GM19467 (cell line): ENCODE measurements around the gene RPS6KA3.
"Not testable (repeated sequence)": the region's sequence is repeated elsewhere in the genome, so short reads cannot be mapped to it uniquely, and the experiment has no call there.

Source experiments
- ATAC-seq: cut with Tn5 transposase; IDR thresholded peaks from one replicate; pipeline ENCODE4 v1.9.1; 2021; ENCODE audit warnings: mild to moderate bottlenecking, moderate library complexity; ENCODE audit not compliant: unreplicated experiment

The RPS6KA3 gene

DNA sequence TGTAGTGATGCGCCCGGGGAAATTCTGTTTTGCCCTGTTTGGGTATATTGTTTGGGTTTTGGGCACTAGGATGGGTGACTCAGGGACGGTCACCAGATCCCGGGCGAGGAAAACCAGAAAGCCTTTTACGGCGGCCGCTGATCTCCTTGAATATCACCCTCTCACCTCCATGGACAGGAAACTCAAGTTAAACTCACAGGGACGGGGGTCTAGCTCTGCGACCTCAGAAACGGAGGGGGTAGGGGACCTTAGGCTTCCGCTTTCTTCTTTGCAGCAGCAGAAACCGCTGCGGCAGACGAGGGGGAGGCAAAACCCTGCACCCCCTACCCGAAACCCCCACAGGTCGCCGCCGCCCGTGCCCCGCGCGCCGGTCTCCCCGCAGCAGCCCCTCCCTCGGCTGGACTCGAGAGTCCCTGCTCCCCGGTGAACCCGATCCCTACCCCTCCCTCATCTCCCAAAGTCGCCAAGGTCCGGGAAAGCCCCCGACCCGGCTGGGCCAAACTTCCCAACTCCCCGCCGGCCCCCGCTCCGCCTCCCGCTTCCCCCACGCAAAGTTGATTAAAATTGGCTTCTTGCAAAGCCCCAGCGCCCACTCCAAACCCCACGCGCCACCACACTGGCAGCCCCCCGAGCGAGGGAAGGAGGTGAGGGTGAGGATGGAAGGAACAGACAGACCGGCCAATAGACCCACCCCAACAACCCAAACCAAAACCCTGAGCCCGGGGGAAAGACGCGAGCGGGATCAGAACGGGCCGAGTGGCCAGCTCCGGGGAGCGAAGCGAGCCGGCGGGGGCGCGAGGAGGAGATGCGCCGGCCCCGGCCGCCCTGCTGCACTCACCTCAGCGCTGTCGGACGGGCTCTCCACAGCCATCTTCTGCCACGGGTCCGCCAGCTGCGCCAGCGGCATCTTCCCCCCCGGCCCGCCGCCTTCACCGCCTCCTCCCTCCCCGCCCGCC lies 705 bp downstream of the RPS6KA3 start:
- peak; percentile 8 for ATAC-seq

GRCh38 chrX:20265221-20265725 lies 1.4 kb downstream of the RPS6KA3 start:
- ATAC-seq: peak; percentile 37

GRCh38 chrX:20263474-20263873 lies 3.2 kb downstream of the RPS6KA3 start:
- no peak for ATAC-seq

DNA sequence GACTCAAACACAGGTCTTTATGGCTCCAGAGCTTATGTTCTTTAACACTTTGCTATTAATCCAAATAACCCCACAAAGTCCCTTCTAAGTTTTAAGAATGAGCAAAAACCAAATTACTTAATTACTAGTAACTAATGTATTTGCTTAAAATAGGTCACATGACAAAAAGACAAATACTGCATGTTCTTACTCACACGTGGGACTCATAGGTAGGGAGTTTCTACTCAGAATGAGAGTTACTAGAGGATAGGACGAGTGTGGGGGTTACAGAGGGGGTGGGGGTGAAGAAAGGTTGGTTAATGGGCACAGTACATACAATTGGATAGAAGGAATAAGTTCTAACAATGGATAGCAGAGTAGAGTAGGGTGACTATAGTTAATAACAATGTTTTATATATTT lies 5.8 kb downstream of the RPS6KA3 start:
- no peak for ATAC-seq

DNA sequence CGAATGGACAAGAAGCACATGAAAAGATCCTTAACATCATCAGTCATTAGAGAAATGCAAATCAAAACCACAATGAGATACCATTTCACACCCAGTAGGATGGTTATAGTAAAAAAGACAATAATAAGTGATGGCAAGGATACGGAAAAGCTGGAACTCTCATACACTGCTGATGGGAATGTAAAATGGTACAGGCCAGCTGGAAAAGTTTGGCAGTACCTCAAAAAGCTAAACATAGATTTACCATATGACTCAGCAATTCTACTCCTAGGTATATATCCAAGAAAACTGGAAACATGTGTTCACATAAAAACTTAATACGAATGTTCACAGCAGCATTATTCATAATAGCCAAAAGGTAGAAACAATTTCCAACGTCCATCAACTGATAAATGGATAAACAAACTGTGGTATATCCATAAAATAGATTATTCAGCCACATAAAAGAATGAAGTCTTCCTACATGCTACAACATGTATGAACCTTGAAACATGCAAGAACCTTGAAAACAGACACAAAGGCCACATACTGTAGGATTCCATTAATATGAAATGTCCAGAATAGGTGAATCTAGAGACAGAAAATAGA lies 11.9 kb downstream of the RPS6KA3 start:
- no peak for ATAC-seq

GRCh38 chrX:20253232-20253543 lies 13.5 kb downstream of the RPS6KA3 start:
- no peak for ATAC-seq

DNA sequence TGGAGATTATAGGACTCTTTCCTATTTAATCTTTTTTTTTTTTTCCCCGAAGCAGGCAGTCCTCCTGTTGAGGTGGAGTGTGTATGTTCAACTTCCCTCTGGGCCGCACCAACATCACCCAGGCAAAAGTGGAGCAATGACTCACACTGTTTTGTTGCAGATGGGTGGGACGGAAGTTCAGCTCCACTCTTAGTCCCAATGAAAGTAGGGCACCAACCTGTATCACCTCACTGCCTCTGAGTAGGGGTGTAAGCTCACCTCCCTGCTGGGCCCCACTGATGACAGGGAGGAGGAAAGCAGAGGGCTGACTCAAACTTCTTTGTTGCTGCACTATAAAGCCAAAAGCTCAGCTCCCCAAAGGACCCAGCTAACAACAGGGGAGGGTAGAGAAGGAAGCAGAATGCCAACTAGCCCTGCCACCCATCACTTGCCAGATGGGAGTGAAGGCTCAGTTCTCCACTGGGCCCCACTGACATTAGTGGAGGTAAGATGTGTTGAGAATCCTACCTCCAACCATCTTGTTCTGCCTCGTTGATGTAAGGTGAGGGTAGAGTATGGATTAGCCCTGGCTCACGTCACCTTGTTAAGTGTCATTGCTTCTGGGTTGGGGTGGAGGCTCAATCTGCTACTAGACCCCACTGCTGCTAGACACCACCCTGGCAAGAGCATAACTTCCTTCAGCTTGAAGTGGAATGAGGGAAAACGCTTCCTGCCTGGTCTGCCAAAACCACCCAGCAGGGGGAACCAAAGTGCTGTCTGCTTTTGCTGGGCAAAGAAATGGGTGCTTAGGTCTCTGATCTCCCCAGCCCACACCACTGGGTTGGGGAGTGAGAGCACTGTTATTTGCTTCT lies 14.1 kb downstream of the RPS6KA3 start:
- peak; percentile 80 for ATAC-seq

DNA sequence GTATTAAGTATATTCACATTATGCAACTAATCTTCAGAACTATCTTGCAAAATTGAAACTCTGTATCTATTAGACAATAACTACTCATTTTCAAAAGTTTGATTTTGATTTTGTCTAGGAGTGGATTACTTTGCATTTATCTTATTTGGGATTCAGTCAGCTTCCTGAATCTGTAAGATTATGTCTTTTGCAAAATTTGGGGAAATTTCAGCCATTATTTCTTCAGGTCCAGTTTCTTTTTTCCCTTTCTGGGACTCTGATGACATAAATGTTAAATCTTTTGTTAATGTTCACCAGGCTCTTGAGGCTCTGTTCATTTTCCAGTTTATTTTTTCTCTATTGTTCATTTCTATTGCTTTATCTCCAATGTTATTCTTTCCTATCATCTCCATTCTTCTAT lies 15.0 kb downstream of the RPS6KA3 start:
- no peak for ATAC-seq

GRCh38 chrX:20250146-20250545 lies 16.6 kb downstream of the RPS6KA3 start:
- not testable (repeated sequence) for ATAC-seq

GRCh38 chrX:20248592-20249192 lies 18.0 kb downstream of the RPS6KA3 start:
- no peak for ATAC-seq

DNA sequence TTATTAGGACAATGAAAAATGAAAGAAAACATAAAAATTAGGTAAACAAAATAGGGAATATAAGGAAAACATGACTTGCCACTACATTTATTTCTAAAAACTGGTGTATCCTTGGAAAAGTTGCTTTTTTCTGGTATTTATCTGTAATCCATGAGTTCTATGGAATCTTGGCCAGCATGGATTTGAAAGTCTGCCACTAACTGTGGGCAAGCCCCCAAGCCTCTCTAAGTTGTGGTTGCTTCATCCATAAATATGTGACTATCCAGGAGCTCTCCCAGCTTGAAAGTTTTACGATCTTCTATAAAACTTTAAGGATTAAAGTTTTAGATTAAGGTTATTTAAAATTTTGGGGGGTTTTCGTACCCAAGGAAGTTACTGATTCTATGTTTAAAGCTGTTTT lies 21.8 kb downstream of the RPS6KA3 start:
- no peak for ATAC-seq

GRCh38 chrX:20240201-20240600 lies 26.5 kb downstream of the RPS6KA3 start:
- ATAC-seq: no peak

GRCh38 chrX:20237864-20238263 lies 28.8 kb downstream of the RPS6KA3 start:
- ATAC-seq: no peak

DNA sequence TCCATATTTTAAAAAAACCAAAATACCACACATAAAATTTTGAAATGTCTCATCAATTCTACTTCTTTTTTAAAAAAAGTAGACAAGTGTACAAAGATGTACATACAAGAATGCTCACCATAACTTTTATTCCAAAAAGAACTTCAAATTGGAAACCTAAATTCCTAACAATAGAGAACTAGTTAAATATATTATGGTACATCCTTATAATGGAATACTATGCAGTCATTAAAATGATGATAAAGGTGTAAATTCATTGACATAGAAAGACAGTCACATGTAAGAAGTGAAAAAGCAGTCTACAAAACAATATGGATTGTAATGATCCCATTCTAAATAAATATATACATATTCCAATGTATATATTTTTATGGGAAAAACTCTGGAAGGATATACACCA lies 31.0 kb downstream of the RPS6KA3 start:
- no peak for ATAC-seq

GRCh38 chrX:20233336-20233735 lies 33.4 kb downstream of the RPS6KA3 start:
- no peak for ATAC-seq

- no peak for ATAC-seq
Measured at GRCh38 chrX:20231598-20231997, 35.1 kb downstream of the RPS6KA3 start.

- no peak for ATAC-seq
Measured at GRCh38 chrX:20230406-20230805, 36.3 kb downstream of the RPS6KA3 start.

GRCh38 chrX:20229155-20229554 lies 37.6 kb downstream of the RPS6KA3 start:
- ATAC-seq: no peak

GRCh38 chrX:20228245-20228644 lies 38.5 kb downstream of the RPS6KA3 start:
- no peak for ATAC-seq

- ATAC-seq: no peak
Measured at GRCh38 chrX:20227116-20227515, 39.6 kb downstream of the RPS6KA3 start.

- no peak for ATAC-seq
Measured at GRCh38 chrX:20225488-20225833, 41.2 kb downstream of the RPS6KA3 start.
